Transverse colon (tissue), 3 donors: ENCODE data around the gene ANO4.

ENCODE experiments used
- CTCF ChIP-seq, 5 experiments: fragments of 200-600 bp in 3 of 5; fragments of 450-650 bp in 2 of 5; sonication (generic) in 3 of 5; IDR thresholded peaks; 1 replicate in 2 of 5; 2 replicates in 3 of 5; pipeline ENCODE4 v1.5.1; 2016 to 2017; ENCODE audit warnings: antibody characterized with exemption in 5 of 5, inconsistent platforms in 3 of 5, mild to moderate bottlenecking in 2 of 5, moderate library complexity in 1 of 5
- POLR2A ChIP-seq: fragments of 450-650 bp; IDR thresholded peaks from one replicate; pipeline ENCODE4 v1.6.1; 2016; ENCODE audit warnings: antibody characterized with exemption, mild to moderate bottlenecking, moderate library complexity

- TF ChIP-seq POLR2A = no peak
- TF ChIP-seq CTCF (IDR thresholded peaks at IDR 0.05) = peak; percentile 52 to 67 (median 61)
Measured at GRCh38 chr12:100827901-100828520, 33.4 kb downstream of the ANO4 start.
